Lung (tissue), 12 donors: ENCODE data around the gene DUSP10. TPM values are rescaled to one million over a fixed set of nuclear protein-coding genes. Genes with fewer than 3 reads are reported as not detected.

ENCODE experiments used
- ATAC-seq: fragments of 200-7000 bp; cut with Tn5 transposase; one replicate; pipeline ENCODE4 v1.9.1; 2020; ENCODE audit warnings: moderate number of reproducible peaks; ENCODE audit not compliant: insufficient read depth, low FRiP score
- DNase-seq, 3 donors: peaks; one replicate each; pipeline ENCODE4 v3.0.0-alpha.2; 2013 to 2017
- H3K27ac ChIP-seq, 2 donors: one replicate each; pipeline ENCODE4 v1.5.1; 2013; ENCODE audit warnings: mild to moderate bottlenecking in 2 of 2, moderate library complexity in 2 of 2, control low read depth in 1 of 2, inconsistent platforms in 1 of 2, low read depth in 1 of 2, low read length in 1 of 2
- H3K27me3 ChIP-seq, 3 donors: one replicate each; pipeline ENCODE4 v1.5.1; 2013; ENCODE audit warnings: low read length in 2 of 3; ENCODE audit not compliant: control insufficient read depth in 3 of 3, insufficient read depth in 3 of 3
- H3K36me3 ChIP-seq, 4 donors: one replicate each; pipeline ENCODE4 v1.5.1; 2013; ENCODE audit warnings: low read length in 4 of 4, mild to moderate bottlenecking in 1 of 4, moderate library complexity in 1 of 4; ENCODE audit not compliant: control insufficient read depth in 4 of 4, insufficient read depth in 4 of 4
- H3K4me1 ChIP-seq, 5 donors: one replicate each; pipeline ENCODE4 v1.5.1; 2013; ENCODE audit warnings: low read length in 5 of 5, mild to moderate bottlenecking in 2 of 5, moderate library complexity in 1 of 5; ENCODE audit not compliant: control insufficient read depth in 5 of 5, insufficient read depth in 5 of 5
- H3K4me3 ChIP-seq: one replicate; pipeline ENCODE4 v1.5.1; 2013; ENCODE audit warnings: mild to moderate bottlenecking, control low read depth, moderate library complexity
- H3K9ac ChIP-seq, 2 donors: one replicate each; pipeline ENCODE4 v1.5.1; 2013; ENCODE audit warnings: low read length in 2 of 2, control low read depth in 1 of 2; ENCODE audit not compliant: insufficient read depth in 1 of 2
- H3K9me3 ChIP-seq, 4 donors: one replicate each; pipeline ENCODE4 v1.5.1; 2013; ENCODE audit warnings: low read length in 3 of 4, mild to moderate bottlenecking in 1 of 4, moderate library complexity in 1 of 4; ENCODE audit not compliant: control insufficient read depth in 4 of 4, insufficient read depth in 3 of 4
- WGBS, 2 donors: extraction: QIAGEN DNeasy Blood & Tissue Kit; methylation state at CpG; one replicate each; pipeline ENCODE4 v1.1.7; 2013; 5-methylcytosine and 5-hydroxymethylcytosine counted together
- polyA plus RNA-seq, 2 donors: library from polyadenylated mRNA; stranded (reverse); fragments of 200-250 nt; gene quantifications; one replicate each; pipeline ENCODE4 v1.2.1, GENCODE V29; 2013
- total RNA-seq, 2 donors: library from RNA; depleted of rRNA in 1 of 2; stranded (reverse); fragments of >200 nt in 1 of 2; gene quantifications; one replicate each; pipeline ENCODE4 v1.2.1, GENCODE V29; 2014 to 2021
- TF ChIP-seq, protein P1 (sequence below): IDR thresholded peaks from 2 replicates; pipeline ENCODE4 v1.5.1; 2012; ENCODE audit warnings: mild to moderate bottlenecking; ENCODE audit errors: control extremely low read depth, extremely low read depth
- donor health status: control.
- donor health status: control.
- donor health status: Bipolar disorder and iron deficiency.
- donor health status: healthy.
- donor health status: DM: yes; HTN: yes; CAD: no.

Gene DUSP10
- total and polyA plus RNA-seq, 4 donors: 5.3 to 17.2 (median 11.5) TPM

DNA sequence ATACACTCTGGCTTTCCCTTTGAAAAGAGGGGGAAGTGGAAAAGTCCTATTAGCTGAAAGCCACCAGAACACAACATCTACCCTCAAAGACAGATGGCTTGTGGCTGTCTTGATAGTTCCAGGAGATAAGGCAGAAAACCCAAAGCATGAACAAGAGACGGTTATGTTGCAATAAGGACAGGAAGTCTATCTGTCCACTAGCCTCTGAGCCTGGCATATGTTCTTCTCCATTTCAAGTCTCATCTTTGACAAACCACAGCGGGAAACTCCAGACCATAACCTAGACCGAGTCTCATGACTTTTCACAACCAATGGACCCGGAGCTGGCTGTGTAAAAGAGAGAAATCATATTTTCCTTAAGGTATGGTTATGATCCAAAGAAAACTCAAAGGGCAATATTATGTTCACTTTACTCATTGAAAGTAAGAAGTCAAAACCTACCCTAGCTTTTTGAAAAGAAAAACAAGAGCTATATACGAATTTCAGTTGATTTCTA is 33.8 kb downstream of the DUSP10 start:
- ATAC-seq (peak; percentile 65), DNase-seq (peak in 2 of 3 donors; percentile 27 to 35)
- Histone ChIP-seq H3K9ac (no peak overlapping the region), H3K27ac (no peak overlapping the region), H3K27me3 (no peaks in the 10 kb centered on the region), H3K9me3 (no peaks in the 10 kb centered on the region), H3K4me1 (peaks cover 0 to 23% (median 5%) of the 10 kb centered on the region in 5 donors), H3K4me3 (no peak overlapping the region), H3K36me3 (peaks cover 7 to 10% (median 9%) of the 10 kb centered on the region in 4 donors)
- TF ChIP-seq, protein P1, sequence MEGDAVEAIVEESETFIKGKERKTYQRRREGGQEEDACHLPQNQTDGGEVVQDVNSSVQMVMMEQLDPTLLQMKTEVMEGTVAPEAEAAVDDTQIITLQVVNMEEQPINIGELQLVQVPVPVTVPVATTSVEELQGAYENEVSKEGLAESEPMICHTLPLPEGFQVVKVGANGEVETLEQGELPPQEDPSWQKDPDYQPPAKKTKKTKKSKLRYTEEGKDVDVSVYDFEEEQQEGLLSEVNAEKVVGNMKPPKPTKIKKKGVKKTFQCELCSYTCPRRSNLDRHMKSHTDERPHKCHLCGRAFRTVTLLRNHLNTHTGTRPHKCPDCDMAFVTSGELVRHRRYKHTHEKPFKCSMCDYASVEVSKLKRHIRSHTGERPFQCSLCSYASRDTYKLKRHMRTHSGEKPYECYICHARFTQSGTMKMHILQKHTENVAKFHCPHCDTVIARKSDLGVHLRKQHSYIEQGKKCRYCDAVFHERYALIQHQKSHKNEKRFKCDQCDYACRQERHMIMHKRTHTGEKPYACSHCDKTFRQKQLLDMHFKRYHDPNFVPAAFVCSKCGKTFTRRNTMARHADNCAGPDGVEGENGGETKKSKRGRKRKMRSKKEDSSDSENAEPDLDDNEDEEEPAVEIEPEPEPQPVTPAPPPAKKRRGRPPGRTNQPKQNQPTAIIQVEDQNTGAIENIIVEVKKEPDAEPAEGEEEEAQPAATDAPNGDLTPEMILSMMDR: no peak
- 25 to 58% methylated on average over 5 of the region's 5 CpGs for WGBS, 2 donors

DNA sequence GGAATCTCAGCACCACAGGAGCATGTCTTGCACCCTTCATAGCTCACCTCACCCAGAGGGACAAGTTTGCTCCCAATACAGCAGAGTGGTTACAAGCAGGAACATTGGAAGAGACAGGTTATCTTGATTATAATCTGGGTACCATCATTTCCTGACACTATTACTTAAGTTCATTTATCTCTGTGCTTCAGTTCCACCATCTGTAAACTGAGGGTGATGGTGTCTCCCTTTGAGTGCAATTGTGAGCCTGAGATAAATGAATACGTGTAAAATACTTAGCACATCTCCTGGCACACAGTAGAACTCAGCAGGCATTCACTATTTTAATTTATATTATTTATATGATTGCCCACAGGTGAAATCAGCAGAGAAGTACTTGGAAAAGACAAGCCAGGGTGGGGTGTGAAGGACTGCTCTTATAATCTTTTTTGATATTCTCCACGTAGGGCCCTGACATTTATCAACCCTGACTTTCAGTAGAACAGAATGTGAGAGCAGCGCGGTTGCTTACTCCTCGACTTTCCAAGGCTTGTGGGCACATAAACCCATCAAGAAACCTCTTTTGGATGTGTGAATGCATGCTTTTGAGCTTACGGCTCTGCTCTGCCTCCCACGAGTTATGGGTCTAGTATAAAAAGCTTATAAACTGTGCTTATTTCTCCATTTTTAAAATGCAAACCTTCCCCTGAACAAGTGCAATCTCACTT is 34.9 kb downstream of the DUSP10 start:
- no peaks in the 10 kb centered on the region for H3K27me3 ChIP-seq
- WGBS, 2 donors: 76 to 86% methylated on average over 7 of the region's 7 CpGs

DNA sequence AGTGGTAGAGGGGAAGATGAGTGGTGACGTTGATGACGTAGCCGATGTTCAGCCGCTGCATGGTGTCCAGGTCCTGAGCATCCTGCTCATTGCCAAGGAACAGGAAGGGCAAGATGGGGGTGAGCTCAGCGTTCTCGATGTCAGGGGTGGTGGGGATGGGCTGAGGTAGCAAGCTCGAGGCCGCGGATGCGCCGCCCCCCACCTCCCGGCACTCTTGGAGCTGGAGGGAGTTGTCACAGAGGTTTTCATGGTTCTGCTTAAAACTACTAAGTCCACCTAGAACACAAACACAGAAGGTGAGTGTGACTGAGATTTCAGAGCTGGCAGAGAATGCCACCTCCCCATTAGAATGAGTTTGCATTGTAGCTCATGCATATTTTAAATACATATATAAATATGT is 35.7 kb downstream of the DUSP10 start:
- 98% methylated on average over 12 of the region's 12 CpGs for WGBS, 2 donors
- no peak for DNase-seq

More for the DNA sequence above, 34.9 kb downstream of the DUSP10 start:
- TF ChIP-seq, protein P1: no peak
- Histone ChIP-seq H3K4me1 (peaks cover 0 to 19% (median 5%) of the 10 kb centered on the region in 5 donors), H3K9ac (no peak overlapping the region), H3K36me3 (peaks cover 7 to 10% (median 9%) of the 10 kb centered on the region in 4 donors), H3K4me3 (no peak overlapping the region), H3K9me3 (no peaks in the 10 kb centered on the region), H3K27ac (no peak overlapping the region)
- ATAC-seq (no peak), DNase-seq (no peak)

More for the DNA sequence above, 35.7 kb downstream of the DUSP10 start:
- no peak overlapping the region for H3K4me3 ChIP-seq
- H3K27ac ChIP-seq: no peak overlapping the region
- peaks cover 0 to 11% (median 5%) of the 10 kb centered on the region in 5 donors for H3K4me1 ChIP-seq
- TF ChIP-seq, protein P1: no peak
- H3K9me3 ChIP-seq: no peaks in the 10 kb centered on the region
- peaks cover 7 to 10% (median 9%) of the 10 kb centered on the region in 4 donors for H3K36me3 ChIP-seq
- H3K9ac ChIP-seq: no peak overlapping the region
- no peaks in the 10 kb centered on the region for H3K27me3 ChIP-seq
- ATAC-seq: no peak
